GM06990 (cell line): Measurements from ENCODE around the gene USH1C.

ENCODE experiments used
- DNase-seq: peaks from one replicate; pipeline ENCODE4 v3.0.0-alpha.2; 2011; ENCODE audit not compliant: insufficient read length; ENCODE audit errors: extremely low read depth
- H3K27me3 ChIP-seq: replicated peaks from 2 replicates; pipeline ENCODE4 v1.6.0; 2011; ENCODE audit warnings: low read length; ENCODE audit not compliant: control insufficient read depth, insufficient read depth
- H3K36me3 ChIP-seq: 2 replicates; pipeline ENCODE4 v1.5.1; 2011; ENCODE audit warnings: low read length; ENCODE audit not compliant: control insufficient read depth, insufficient read depth
- H3K4me3 ChIP-seq: replicated peaks from 2 replicates; pipeline ENCODE4 v1.5.1; 2011; ENCODE audit warnings: low read depth, mild to moderate bottlenecking, control low read depth, low read length
- CTCF ChIP-seq: IDR thresholded peaks from 2 replicates; pipeline ENCODE4 v1.5.1; 2011; ENCODE audit warnings: low read length, control low read depth, mild to moderate bottlenecking, inconsistent platforms; ENCODE audit not compliant: insufficient read depth, poor library complexity, severe bottlenecking

Gene USH1C

GRCh38 chr11:17568944-17569343 lies 24.7 kb upstream of the USH1C start:
- no peaks in the 10 kb centered on the region for H3K27me3 ChIP-seq
- no peaks in the 10 kb centered on the region for H3K36me3 ChIP-seq
- H3K4me3 ChIP-seq = no peak overlapping the region
- no peak for TF ChIP-seq CTCF
- no peak for DNase-seq

- peak; percentile 52 for TF ChIP-seq CTCF
- no peak for DNase-seq
- no peaks in the 10 kb centered on the region for H3K27me3 ChIP-seq
- H3K4me3 ChIP-seq = no peak overlapping the region
- no peaks in the 10 kb centered on the region for H3K36me3 ChIP-seq
These were observed 20.4 kb upstream of the USH1C start for GRCh38 chr11:17564687-17565042.

GRCh38 chr11:17563961-17564686 lies 19.9 kb upstream of the USH1C start:
- no peak for DNase-seq
- TF ChIP-seq CTCF = no peak
- H3K4me3 ChIP-seq = no peak overlapping the region
- no peaks in the 10 kb centered on the region for H3K36me3 ChIP-seq
- no peaks in the 10 kb centered on the region for H3K27me3 ChIP-seq

GRCh38 chr11:17563231-17563646 lies 19.0 kb upstream of the USH1C start:
- DNase-seq = no peak
- Histone ChIP-seq H3K36me3 (no peaks in the 10 kb centered on the region), H3K27me3 (no peaks in the 10 kb centered on the region; the same call in 1 of the 2 replicates), H3K4me3 (no peak overlapping the region)
- TF ChIP-seq CTCF = no peak

- Histone ChIP-seq H3K27me3 (no peaks in the 10 kb centered on the region; the same call in 1 of the 2 replicates), H3K4me3 (no peak overlapping the region), H3K36me3 (no peaks in the 10 kb centered on the region)
- no peak for DNase-seq
- no peak for TF ChIP-seq CTCF
These were observed 17.3 kb upstream of the USH1C start for GRCh38 chr11:17561526-17561925.

GRCh38 chr11:17561111-17561415 lies 16.8 kb upstream of the USH1C start:
- no peak for TF ChIP-seq CTCF
- Histone ChIP-seq H3K4me3 (no peak overlapping the region), H3K36me3 (no peaks in the 10 kb centered on the region), H3K27me3 (no peaks in the 10 kb centered on the region; the same call in 1 of the 2 replicates)
- DNase-seq = no peak
